Stimulated activated CD4-positive, alpha-beta T cell treated with anti-CD3 and anti-CD28 coated beads, Interleukin-15, amount 100 ng/mL, for 1 hour (primary cell): Measurements from ENCODE around the gene CADM1.

Experiments used
- DNase-seq, 2 donors: peaks; one replicate each; pipeline ENCODE4 v3.0.0-alpha.2; 2020; ENCODE audit warnings: low read depth in 1 of 2, low spot score in 1 of 2

The CADM1 gene

DNA sequence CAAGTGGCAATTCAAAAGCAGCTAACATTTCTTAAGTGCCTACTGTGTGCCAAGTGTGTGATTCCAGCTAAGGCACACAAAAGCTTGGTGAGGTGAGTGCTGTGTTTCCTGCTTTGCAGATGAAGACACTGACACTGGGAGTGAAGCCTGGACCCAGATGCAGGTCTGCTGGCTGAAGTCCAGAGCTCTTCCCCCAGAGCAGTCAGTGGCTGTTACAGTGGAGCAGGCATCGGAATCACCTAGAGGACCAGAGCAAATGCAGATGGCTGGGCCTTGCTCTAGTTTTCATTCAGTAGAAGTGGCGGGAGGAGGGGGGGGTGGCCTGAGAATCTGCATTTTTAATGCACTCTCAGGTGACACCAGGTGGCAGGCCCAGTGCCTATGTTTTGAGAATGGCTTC lies 342.3 kb downstream of the CADM1 start:
- no peak for DNase-seq

DNA sequence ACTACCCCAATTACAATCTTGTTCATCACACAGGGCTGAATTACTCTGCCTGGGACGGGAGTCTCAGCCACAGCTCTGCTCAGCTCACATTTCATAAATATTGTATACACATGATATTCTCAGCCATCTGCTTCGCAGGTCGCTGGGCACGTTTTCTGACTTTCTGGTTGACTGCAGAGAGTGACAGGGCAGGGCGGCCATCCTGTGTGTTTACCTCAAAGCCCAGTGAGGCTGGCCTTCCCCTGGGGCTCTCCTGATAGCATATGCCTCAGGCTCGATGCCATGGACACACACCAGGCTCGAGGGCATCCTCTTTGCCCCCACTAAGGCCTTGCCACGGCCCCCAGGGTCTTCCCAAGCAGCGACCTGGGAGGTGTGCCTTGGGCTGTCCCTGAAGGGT lies 345.0 kb downstream of the CADM1 start:
- no peak for DNase-seq

- no peak for DNase-seq
Observed at GRCh38 chr11:115158053-115158452, 346.2 kb downstream of the CADM1 start.

DNA sequence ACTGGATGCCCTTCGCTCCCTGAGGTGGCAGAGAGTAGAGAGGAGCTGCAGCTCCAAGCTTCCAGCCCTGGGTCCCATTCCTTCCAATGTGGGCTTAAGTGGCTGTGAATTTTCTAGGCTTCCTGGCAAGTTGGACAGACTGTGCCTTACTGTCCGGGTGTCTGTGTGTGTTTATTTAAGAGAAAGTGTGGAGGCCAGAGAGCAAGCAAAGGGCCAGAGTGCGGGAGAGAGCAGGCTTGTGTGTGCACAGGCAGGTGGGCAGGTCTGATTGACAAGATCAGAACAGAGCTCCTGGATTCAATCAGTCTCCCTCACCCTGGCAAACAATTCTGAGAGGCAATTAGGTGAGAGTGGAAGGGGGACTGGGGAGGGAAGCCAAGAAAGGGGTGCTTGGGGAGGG lies 347.0 kb downstream of the CADM1 start:
- DNase-seq, result no peak

GRCh38 chr11:115155978-115156377 lies 348.2 kb downstream of the CADM1 start:
- no peak for DNase-seq

DNA sequence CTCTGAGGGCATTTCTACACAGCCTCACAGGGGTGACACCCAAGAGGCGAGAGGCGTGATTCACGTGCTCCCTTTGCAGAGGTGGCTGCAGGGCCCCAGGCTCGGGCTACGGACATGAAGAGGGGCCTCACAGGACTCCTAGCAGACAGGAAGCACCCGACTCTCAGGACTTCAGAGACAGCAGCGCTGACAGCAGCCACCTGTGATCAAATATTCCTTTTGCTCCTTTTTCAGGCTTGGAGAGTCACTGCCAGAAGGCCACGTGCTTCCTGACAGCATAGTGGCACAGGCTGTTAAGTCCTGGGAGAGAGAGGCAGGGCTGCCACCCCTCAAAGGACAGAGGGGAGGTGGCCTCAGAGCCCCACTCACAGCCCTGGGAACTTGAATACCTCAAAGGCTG lies 348.9 kb downstream of the CADM1 start:
- DNase-seq, result no peak

GRCh38 chr11:115154355-115154736 lies 349.9 kb downstream of the CADM1 start:
- no peak for DNase-seq

DNA sequence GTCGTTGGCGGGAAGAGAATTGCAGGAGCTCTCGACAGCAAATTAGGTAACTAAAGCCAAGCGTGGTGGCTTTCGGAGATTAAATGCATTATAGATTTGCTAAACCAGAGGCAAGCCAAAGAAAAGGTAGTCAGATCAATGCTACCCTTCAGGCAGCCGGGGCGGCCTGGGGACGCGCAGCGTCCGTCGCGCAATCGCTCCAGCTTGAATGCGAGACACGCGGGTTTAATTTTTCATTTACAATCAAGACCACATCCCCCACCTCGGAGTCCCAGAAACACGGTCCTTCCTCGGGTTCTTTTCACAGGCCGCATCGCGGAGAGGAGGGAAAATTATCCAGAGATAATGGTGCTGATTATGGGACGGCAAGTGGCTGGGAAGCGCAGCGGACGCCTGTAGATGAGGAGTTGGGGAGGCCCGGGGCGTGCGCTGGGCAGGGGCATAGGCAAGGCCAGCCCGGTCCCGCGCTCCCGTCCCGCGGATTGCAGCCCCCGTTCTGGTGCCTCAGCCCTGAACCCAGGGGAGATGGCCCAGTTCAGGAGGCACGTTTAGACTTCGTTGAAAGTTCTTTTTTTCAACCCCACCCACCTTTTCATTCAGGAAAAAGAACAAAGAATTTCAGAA lies 350.4 kb downstream of the CADM1 start:
- no peak for DNase-seq

DNA sequence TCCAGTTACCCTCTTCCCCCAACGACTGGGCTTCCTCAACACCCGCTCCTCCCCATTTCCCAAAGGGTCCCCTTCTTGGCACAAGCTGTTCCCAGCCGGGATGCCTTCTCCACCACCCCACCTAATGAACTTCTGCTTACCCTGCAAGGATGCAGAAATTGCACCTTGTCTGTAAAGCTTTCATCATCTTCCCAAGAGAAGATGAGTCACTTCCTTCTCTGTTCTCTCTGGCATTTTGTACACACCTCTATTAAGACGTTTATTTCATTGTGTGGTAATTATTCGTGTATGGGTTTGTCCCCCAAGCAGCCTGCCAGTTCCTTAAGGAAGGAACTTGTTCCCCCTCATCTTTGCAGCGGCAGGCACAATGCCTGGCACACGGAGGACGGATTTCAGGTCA lies 351.1 kb downstream of the CADM1 start:
- DNase-seq, result no peak

- DNase-seq, result no peak
Observed at GRCh38 chr11:115151010-115151409, 353.2 kb downstream of the CADM1 start.

DNA sequence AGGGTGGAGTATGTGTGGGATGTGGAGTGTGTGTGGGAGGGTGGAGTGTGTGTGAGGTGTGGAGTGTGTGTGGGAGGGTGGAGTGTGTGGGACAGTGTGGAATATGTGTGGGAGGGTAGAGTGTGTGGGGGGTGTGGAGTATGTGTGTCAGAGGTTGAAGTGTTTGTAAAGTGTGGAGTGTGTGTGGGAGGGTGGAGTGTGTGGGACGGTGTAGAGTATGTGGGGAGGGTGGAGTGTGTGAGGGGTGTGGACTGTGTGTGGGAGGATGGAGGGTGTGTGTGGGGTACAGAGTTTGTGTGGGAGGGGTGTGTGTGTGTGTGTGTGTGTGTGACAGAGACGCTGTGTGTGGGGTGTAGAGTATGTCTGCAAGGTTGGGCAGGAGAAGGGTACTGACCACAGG lies 355.5 kb downstream of the CADM1 start:
- no peak for DNase-seq

- no peak for DNase-seq
Observed at GRCh38 chr11:115148101-115148500, 356.1 kb downstream of the CADM1 start.

GRCh38 chr11:115147243-115147807 lies 356.9 kb downstream of the CADM1 start:
- no peak for DNase-seq

- no peak for DNase-seq
Observed at GRCh38 chr11:115146425-115146824, 357.8 kb downstream of the CADM1 start.

- DNase-seq, result no peak
Observed at GRCh38 chr11:115145324-115145723, 358.9 kb downstream of the CADM1 start.

DNA sequence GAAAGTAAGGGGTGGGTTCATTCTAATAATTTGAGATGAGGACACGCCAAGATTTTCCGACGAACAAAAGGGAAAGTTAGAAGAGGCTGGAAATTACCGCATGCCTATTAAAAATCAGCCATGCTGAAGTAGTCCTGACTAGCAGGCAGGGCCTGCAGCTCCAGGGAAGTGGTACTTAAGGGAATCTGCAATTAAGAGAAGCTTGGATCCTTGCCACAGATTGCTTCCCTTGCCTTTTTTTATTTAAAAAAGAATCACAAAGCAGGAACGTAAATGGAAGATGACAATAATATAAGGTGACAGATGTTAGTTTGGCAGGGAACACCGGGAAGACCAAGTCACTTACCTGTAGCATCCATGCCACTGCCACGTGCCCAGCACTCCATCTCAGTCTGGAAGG lies 359.3 kb downstream of the CADM1 start:
- DNase-seq, result no peak

DNA sequence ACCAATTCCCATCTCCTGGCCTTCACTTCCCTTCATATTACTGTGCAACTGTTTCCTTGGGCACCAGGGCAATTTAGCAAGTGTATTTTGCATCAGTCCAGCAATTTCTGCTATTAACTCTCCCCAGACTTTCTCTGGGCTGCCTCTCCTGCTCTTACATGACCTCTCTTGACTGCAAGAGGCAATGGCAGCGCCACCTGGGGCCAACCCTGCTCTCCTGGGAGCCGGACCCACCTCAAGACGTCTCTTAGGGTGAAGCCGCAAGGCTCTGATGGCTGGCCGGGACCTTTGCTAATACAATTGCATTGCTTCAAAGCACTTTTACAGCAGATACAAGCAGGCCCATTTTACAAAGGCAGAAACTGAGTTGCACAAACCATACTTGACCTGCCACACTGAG lies 360.2 kb downstream of the CADM1 start:
- no peak for DNase-seq

GRCh38 chr11:115141231-115142114 lies 362.7 kb downstream of the CADM1 start:
- DNase-seq, result no peak

DNA sequence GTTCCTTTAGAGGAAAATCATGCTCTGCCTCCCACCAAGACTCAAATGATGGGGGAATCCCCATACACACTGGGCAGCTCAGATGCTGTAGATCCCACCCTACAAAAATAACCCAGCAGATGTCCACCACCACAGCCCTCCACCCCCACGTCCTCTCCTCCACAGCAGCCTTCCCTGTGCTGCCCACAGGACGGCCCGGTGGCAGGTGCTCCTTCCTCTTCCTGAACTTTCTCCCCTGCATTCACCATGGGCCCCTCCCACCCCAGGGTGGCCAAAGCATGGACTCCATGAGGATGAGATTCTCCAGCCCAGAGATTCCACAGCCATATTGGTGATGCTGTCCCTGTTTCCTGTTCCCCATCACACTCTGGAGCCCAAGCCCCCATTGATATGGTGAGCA lies 368.3 kb downstream of the CADM1 start:
- DNase-seq, result no peak

DNA sequence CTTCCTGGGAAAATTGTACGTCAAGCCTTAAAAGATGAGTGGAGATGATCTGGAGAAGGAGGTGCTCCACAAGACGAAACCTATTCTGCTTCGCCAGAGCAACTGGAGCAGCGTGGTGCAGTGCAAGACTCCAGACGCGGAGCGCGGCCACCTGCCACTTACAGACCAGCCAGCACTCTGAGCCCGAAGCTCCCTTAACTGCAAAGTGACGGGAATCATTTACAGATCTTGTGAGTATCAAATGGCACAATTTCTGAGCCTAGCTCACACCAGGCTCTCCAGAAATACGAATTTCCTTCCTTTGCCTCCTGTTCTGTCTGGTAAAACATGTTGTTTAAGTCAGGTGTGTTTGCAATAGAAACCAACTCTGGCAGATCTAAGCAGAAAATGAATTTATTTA lies 369.3 kb downstream of the CADM1 start:
- no peak for DNase-seq

DNA sequence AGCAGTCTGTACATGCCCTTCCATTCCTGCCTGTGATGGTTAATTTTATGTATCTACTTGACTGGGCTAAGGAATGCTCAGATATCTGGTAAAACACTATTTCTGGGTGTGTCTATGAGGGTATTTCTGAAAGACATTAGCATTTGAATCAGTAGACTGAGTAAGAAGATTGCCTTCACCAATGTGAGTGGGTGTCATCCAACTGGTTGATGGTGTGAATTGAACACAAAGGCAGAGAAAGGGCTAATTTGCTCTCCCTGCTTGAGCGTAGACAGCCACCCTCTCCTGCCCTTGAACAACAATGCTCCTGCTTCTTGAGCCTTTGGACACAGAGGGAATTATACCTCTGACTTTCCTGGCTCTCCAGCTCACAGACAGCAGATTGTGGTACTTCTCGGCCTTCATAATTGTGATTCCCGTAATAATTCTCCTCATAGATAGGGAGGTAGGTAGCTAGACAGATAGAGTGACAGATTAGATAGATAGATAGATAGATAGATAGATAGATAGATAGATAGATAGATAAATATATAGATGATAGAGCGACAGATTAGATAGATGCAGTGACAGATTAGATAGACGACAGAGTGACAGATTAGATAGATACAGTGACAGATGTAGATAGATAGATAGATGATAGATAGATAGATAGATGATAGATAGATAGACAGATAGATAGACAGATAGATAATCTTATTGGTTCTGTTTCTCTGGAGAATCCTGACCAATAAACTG lies 370.6 kb downstream of the CADM1 start:
- DNase-seq, result no peak
